Measurements from ENCODE around the gene TMEM222.

DNA sequence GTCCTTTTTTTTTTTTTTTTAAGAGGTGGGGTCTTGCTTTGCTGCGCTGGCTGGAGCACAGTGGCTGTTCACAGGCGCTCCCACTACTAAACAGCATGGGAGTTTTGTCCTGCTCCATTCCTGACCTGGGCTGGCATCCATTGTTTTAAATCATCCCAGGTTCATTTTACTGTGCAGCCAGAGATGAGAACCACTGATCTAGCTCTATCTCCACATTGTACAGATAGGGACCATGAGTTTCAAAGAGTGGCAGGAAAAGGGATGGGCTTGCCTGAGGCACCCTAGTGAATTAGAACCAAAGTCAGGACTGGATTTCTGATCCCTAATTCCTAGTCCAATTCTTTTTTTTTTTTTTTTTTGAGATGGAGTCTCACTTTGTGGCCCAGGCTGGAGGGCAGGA is 7.2 kb upstream of the TMEM222 start:
- TF ChIP-seq, protein P1, sequence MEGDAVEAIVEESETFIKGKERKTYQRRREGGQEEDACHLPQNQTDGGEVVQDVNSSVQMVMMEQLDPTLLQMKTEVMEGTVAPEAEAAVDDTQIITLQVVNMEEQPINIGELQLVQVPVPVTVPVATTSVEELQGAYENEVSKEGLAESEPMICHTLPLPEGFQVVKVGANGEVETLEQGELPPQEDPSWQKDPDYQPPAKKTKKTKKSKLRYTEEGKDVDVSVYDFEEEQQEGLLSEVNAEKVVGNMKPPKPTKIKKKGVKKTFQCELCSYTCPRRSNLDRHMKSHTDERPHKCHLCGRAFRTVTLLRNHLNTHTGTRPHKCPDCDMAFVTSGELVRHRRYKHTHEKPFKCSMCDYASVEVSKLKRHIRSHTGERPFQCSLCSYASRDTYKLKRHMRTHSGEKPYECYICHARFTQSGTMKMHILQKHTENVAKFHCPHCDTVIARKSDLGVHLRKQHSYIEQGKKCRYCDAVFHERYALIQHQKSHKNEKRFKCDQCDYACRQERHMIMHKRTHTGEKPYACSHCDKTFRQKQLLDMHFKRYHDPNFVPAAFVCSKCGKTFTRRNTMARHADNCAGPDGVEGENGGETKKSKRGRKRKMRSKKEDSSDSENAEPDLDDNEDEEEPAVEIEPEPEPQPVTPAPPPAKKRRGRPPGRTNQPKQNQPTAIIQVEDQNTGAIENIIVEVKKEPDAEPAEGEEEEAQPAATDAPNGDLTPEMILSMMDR (IDR thresholded peaks at IDR 0.05 in 2 of 3, conservative IDR thresholded peaks at IDR 0.05 in 1 of 3; ENCODE audit: control insufficient read depth in 2 of 3, extremely low read depth in 1 of 3, insufficient read depth in 1 of 3, low read depth in 3 of 3, low read length in 3 of 3), result no peak
- no peak for TF ChIP-seq SIN3A (IDR thresholded peaks at IDR 0.05; ENCODE audit: low read depth, low read length)
- no peak for TF ChIP-seq SIX5 (IDR thresholded peaks at IDR 0.05; ENCODE audit: low read depth, low read length, severe bottlenecking)
- TF ChIP-seq, protein P2, sequence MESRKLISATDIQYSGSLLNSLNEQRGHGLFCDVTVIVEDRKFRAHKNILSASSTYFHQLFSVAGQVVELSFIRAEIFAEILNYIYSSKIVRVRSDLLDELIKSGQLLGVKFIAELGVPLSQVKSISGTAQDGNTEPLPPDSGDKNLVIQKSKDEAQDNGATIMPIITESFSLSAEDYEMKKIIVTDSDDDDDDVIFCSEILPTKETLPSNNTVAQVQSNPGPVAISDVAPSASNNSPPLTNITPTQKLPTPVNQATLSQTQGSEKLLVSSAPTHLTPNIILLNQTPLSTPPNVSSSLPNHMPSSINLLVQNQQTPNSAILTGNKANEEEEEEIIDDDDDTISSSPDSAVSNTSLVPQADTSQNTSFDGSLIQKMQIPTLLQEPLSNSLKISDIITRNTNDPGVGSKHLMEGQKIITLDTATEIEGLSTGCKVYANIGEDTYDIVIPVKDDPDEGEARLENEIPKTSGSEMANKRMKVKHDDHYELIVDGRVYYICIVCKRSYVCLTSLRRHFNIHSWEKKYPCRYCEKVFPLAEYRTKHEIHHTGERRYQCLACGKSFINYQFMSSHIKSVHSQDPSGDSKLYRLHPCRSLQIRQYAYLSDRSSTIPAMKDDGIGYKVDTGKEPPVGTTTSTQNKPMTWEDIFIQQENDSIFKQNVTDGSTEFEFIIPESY (IDR thresholded peaks at IDR 0.05), result no peak
- no peak for TF ChIP-seq CBX5 (IDR thresholded peaks at IDR 0.05; ENCODE audit: low read depth)
- TF ChIP-seq, protein P3, sequence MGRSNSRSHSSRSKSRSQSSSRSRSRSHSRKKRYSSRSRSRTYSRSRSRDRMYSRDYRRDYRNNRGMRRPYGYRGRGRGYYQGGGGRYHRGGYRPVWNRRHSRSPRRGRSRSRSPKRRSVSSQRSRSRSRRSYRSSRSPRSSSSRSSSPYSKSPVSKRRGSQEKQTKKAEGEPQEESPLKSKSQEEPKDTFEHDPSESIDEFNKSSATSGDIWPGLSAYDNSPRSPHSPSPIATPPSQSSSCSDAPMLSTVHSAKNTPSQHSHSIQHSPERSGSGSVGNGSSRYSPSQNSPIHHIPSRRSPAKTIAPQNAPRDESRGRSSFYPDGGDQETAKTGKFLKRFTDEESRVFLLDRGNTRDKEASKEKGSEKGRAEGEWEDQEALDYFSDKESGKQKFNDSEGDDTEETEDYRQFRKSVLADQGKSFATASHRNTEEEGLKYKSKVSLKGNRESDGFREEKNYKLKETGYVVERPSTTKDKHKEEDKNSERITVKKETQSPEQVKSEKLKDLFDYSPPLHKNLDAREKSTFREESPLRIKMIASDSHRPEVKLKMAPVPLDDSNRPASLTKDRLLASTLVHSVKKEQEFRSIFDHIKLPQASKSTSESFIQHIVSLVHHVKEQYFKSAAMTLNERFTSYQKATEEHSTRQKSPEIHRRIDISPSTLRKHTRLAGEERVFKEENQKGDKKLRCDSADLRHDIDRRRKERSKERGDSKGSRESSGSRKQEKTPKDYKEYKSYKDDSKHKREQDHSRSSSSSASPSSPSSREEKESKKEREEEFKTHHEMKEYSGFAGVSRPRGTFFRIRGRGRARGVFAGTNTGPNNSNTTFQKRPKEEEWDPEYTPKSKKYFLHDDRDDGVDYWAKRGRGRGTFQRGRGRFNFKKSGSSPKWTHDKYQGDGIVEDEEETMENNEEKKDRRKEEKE (IDR thresholded peaks at IDR 0.05), result no peak
- TF ChIP-seq TAF1 (IDR thresholded peaks at IDR 0.05; ENCODE audit: borderline replicate concordance, low read depth, low read length), result no peak
- no peak for TF ChIP-seq EGR1 (IDR thresholded peaks at IDR 0.05; ENCODE audit: borderline replicate concordance in 1 of 2, low read depth in 2 of 2, low read length in 2 of 2)
- no peak for TF ChIP-seq ZNF24 (IDR thresholded peaks at IDR 0.05)
- TF ChIP-seq, protein P4, sequence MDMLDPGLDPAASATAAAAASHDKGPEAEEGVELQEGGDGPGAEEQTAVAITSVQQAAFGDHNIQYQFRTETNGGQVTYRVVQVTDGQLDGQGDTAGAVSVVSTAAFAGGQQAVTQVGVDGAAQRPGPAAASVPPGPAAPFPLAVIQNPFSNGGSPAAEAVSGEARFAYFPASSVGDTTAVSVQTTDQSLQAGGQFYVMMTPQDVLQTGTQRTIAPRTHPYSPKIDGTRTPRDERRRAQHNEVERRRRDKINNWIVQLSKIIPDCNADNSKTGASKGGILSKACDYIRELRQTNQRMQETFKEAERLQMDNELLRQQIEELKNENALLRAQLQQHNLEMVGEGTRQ (IDR thresholded peaks at IDR 0.05; ENCODE audit: borderline replicate concordance, low read depth, low read length), result no peak
- TF ChIP-seq ETV6 (conservative IDR thresholded peaks at IDR 0.05 in 1 of 2, IDR thresholded peaks at IDR 0.05 in 1 of 2; ENCODE audit: borderline replicate concordance in 1 of 2, low read depth in 1 of 2), result no peak

Data from GM12878 (cell line).